CD14-positive monocyte (primary cell): ENCODE measurements around the gene WDFY4. TPM values are rescaled to one million over a fixed set of nuclear protein-coding genes. Genes with fewer than 3 reads are reported as not detected.

Source experiments
- DNase-seq, 3 donors: peaks; one replicate each; pipeline ENCODE4 v3.0.0-alpha.2; 2011 to 2022
- H2AFZ ChIP-seq: 2 replicates; pipeline ENCODE4 v1.6.0; 2012; ENCODE audit warnings: mild to moderate bottlenecking, low read depth, low read length, inconsistent platforms; ENCODE audit not compliant: insufficient read depth, poor library complexity, severe bottlenecking
- H3K27ac ChIP-seq, 2 donors: 1 replicate in 1 of 2; 2 replicates in 1 of 2; pipeline ENCODE4 v1.5.1; 2012 to 2013; ENCODE audit warnings: low read length in 2 of 2, control low read depth in 1 of 2, inconsistent platforms in 1 of 2, low read depth in 1 of 2, mild to moderate bottlenecking in 1 of 2
- H3K27me3 ChIP-seq, 2 donors: one replicate each; pipeline versions ENCODE4 v1.6.0 to v1.6.1; 2011 to 2013; ENCODE audit warnings: low read length in 2 of 2; ENCODE audit not compliant: control insufficient read depth in 2 of 2, insufficient read depth in 2 of 2
- H3K36me3 ChIP-seq, 2 donors: replicated peaks in 1 of 2; 1 replicate in 1 of 2; 2 replicates in 1 of 2; pipeline versions ENCODE4 v1.5.1 to v1.6.1; 2012 to 2013; ENCODE audit warnings: low read length in 2 of 2, control low read depth in 1 of 2, inconsistent platforms in 1 of 2, mild to moderate bottlenecking in 1 of 2; ENCODE audit not compliant: insufficient read depth in 2 of 2, control insufficient read depth in 1 of 2
- H3K4me1 ChIP-seq, 2 donors: 1 replicate in 1 of 2; 2 replicates in 1 of 2; pipeline versions ENCODE4 v1.5.1 to v1.6.1; 2012 to 2013; ENCODE audit warnings: low read length in 2 of 2, control low read depth in 1 of 2, inconsistent platforms in 1 of 2, mild to moderate bottlenecking in 1 of 2, moderate library complexity in 1 of 2; ENCODE audit not compliant: insufficient read depth in 2 of 2, control insufficient read depth in 1 of 2
- H3K4me2 ChIP-seq: replicated peaks from 2 replicates; pipeline ENCODE3; 2012; ENCODE audit warnings: low read length, moderate library complexity, mild to moderate bottlenecking; ENCODE audit not compliant: poor library complexity, severe bottlenecking; ENCODE audit errors: extremely low read depth
- H3K4me3 ChIP-seq, 3 experiments: fragments of 200-600 bp in 1 of 3; sonication (generic) in 1 of 3; replicated peaks in 1 of 3; 1 replicate in 2 of 3; 2 replicates in 1 of 3; pipeline ENCODE4 v1.5.1; 2011 to 2013; ENCODE audit warnings: low read length in 3 of 3, mild to moderate bottlenecking in 3 of 3, control low read depth in 2 of 3, low read depth in 2 of 3, inconsistent platforms in 1 of 3, moderate library complexity in 1 of 3
- H3K79me2 ChIP-seq: 2 replicates; pipeline ENCODE4 v1.6.0; 2012; ENCODE audit warnings: mild to moderate bottlenecking, control low read depth, inconsistent platforms, low read length, moderate library complexity; ENCODE audit not compliant: insufficient read depth
- H3K9ac ChIP-seq: 2 replicates; pipeline ENCODE4 v1.6.0; 2017; ENCODE audit warnings: low read length, mild to moderate bottlenecking; ENCODE audit not compliant: insufficient read depth, poor library complexity, severe bottlenecking
- H3K9me3 ChIP-seq, 2 donors: replicated peaks in 1 of 2; 1 replicate in 1 of 2; 2 replicates in 1 of 2; pipeline versions ENCODE4 v1.5.1 to v1.6.1; 2012 to 2013; ENCODE audit warnings: low read length in 2 of 2, control low read depth in 1 of 2; ENCODE audit not compliant: control insufficient read depth in 1 of 2, insufficient read depth in 1 of 2
- H4K20me1 ChIP-seq: 2 replicates; pipeline ENCODE4 v1.6.0; 2012; ENCODE audit warnings: mild to moderate bottlenecking, low read length, control low read depth, moderate library complexity; ENCODE audit not compliant: insufficient read depth
- H3K27ac Mint-ChIP-seq, 7 donors: one replicate each; pipeline ENCODE4 v1.8.0; 2020; ENCODE audit warnings: mild to moderate bottlenecking in 7 of 7, mixed read lengths in 7 of 7, moderate library complexity in 6 of 7, inconsistent platforms in 2 of 7
- H3K27me3 Mint-ChIP-seq, 3 donors: one replicate each; pipeline ENCODE4 v1.8.0; 2021 to 2022; ENCODE audit warnings: low read depth in 3 of 3, mild to moderate bottlenecking in 3 of 3, mixed read lengths in 3 of 3, moderate library complexity in 3 of 3, inconsistent platforms in 1 of 3
- H3K36me3 Mint-ChIP-seq, 2 donors: one replicate each; pipeline ENCODE4 v1.8.0; 2020; ENCODE audit warnings: mixed read lengths in 2 of 2, inconsistent platforms in 1 of 2, mild to moderate bottlenecking in 1 of 2
- H3K4me1 Mint-ChIP-seq: one replicate; pipeline ENCODE4 v1.8.0; 2020; ENCODE audit warnings: mild to moderate bottlenecking, mixed read lengths
- H3K4me3 Mint-ChIP-seq, 2 donors: one replicate each; pipeline ENCODE4 v1.8.0; 2020; ENCODE audit warnings: mild to moderate bottlenecking in 2 of 2, mixed read lengths in 2 of 2, moderate library complexity in 1 of 2
- H3K9me3 Mint-ChIP-seq, 7 donors: one replicate each; pipeline ENCODE4 v1.8.0; 2020 to 2022; ENCODE audit warnings: mixed read lengths in 7 of 7, mild to moderate bottlenecking in 6 of 7, moderate library complexity in 6 of 7, inconsistent platforms in 2 of 7
- CTCF ChIP-seq: fragments of 200-600 bp; IDR thresholded peaks from one replicate; pipeline ENCODE4 v1.8.0; 2022; ENCODE audit warnings: antibody characterized with exemption, mild to moderate bottlenecking
- WGBS: methylation state at CpG from one replicate; pipeline ENCODE4 v1.1.5; 2013; ENCODE audit warnings: missing lambda C conversion rate; ENCODE audit not compliant: insufficient coverage; 5-methylcytosine and 5-hydroxymethylcytosine counted together
- intact Hi-C, 2 donors: fragments of 100-400 bp; cut with micrococcal nuclease; formaldehyde crosslinking; loops; one replicate each; pipeline versions ENCODE4 v1.15.0 to v1.15.1; 2023
- polyA plus RNA-seq, 3 donors: library from polyadenylated mRNA; depleted of rRNA in 1 of 3; unstranded in 2 of 3; stranded (reverse) in 1 of 3; fragments of 300-500 nt in 2 of 3; fragments of >200 nt in 1 of 3; fragmentation: Illumina TruSeq in 2 of 3; gene quantifications; 1 replicate in 2 of 3; 2 replicates in 1 of 3; pipeline ENCODE4 v1.2.3, GENCODE V29; 2012 to 2021

The WDFY4 gene
- polyA plus RNA-seq, 3 donors, result 7.5 to 36.1 (median 9.8) TPM

- DNase-seq, result no peak
- intact Hi-C loops, result no loop called here
- Histone ChIP-seq H3K4me1 (peaks cover 12 to 19% of the 10 kb centered on the region in 2 donors), H3K9ac (no peak overlapping the region), H3K27me3 (no peaks in the 10 kb centered on the region), H3K4me2 (no peak overlapping the region), H3K36me3 (peaks cover 40 to 88% of the 10 kb centered on the region in 2 donors), H2AFZ (no peak overlapping the region), H3K27ac (peak overlapping the region in 1 of 2 donors; percentile 61), H4K20me1 (peaks cover 4% of the 10 kb centered on the region), H3K9me3 (no peaks in the 10 kb centered on the region), H3K79me2 (no peaks in the 10 kb centered on the region), H3K4me3 (no peak overlapping the region)
- H3K36me3 Mint-ChIP-seq, result peaks cover 72 to 81% of the 10 kb centered on the region in 2 donors
- peaks cover 13% of the 10 kb centered on the region for H3K4me1 Mint-ChIP-seq
- TF ChIP-seq CTCF, result no peak
- no peak overlapping the region for H3K4me3 Mint-ChIP-seq
- H3K9me3 Mint-ChIP-seq, result no peaks in the 10 kb centered on the region
- peak overlapping the region in 4 of 7 donors; percentile 10 to 67 (median 42) for H3K27ac Mint-ChIP-seq
- 93% methylated on average over 6 of the region's 10 CpGs for WGBS
- H3K27me3 Mint-ChIP-seq, result peaks cover 0 to 5% (median 1%) of the 10 kb centered on the region in 3 donors
Observed at GRCh38 chr10:48772059-48772458, 87.4 kb downstream of the WDFY4 start.

- Histone ChIP-seq H3K36me3 (peaks cover 47 to 88% of the 10 kb centered on the region in 2 donors), H3K9ac (no peak overlapping the region), H3K79me2 (no peaks in the 10 kb centered on the region), H3K27ac (no peak overlapping the region), H3K4me3 (no peak overlapping the region), H3K9me3 (no peaks in the 10 kb centered on the region), H3K4me2 (no peak overlapping the region), H4K20me1 (peaks cover 4% of the 10 kb centered on the region), H3K27me3 (no peaks in the 10 kb centered on the region), H2AFZ (no peak overlapping the region), H3K4me1 (peaks cover 12 to 19% of the 10 kb centered on the region in 2 donors)
- H3K27me3 Mint-ChIP-seq, result peaks cover 0 to 5% (median 0%) of the 10 kb centered on the region in 3 donors
- no peak for DNase-seq
- peaks cover 75 to 83% of the 10 kb centered on the region in 2 donors for H3K36me3 Mint-ChIP-seq
- H3K4me1 Mint-ChIP-seq, result peaks cover 13% of the 10 kb centered on the region
- TF ChIP-seq CTCF, result no peak
- WGBS, result 100% methylated on average over 1 of the region's 4 CpGs
- intact Hi-C loops, result no loop called here
- H3K27ac Mint-ChIP-seq, result peak overlapping the region in 1 of 7 donors; percentile 61
- no peaks in the 10 kb centered on the region for H3K9me3 Mint-ChIP-seq
- H3K4me3 Mint-ChIP-seq, result no peak overlapping the region
Observed at GRCh38 chr10:48773580-48773979, 88.9 kb downstream of the WDFY4 start.
